ENCODE data around the gene PRSS12.

DNA sequence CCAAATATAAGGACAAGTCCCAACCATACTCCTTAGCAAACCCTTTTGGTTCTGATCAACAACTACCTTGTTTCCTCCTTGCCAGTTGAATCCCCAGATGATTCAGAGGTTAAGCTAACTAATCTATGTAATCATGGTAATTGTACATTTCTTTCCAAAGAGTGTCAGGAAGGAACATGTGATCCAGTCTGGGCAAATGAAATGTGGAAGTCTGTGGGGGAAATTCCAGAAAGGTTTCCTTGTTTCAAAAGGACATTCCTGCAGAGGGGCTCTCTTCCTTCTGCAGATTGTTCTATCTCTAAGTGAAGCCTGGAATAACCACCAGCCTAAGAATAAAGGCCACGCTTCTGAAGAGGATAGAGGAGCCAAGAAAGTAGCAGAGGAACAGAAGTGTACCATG, 7.0 kb downstream of the PRSS12 start:
- TF ChIP-seq, protein P1, sequence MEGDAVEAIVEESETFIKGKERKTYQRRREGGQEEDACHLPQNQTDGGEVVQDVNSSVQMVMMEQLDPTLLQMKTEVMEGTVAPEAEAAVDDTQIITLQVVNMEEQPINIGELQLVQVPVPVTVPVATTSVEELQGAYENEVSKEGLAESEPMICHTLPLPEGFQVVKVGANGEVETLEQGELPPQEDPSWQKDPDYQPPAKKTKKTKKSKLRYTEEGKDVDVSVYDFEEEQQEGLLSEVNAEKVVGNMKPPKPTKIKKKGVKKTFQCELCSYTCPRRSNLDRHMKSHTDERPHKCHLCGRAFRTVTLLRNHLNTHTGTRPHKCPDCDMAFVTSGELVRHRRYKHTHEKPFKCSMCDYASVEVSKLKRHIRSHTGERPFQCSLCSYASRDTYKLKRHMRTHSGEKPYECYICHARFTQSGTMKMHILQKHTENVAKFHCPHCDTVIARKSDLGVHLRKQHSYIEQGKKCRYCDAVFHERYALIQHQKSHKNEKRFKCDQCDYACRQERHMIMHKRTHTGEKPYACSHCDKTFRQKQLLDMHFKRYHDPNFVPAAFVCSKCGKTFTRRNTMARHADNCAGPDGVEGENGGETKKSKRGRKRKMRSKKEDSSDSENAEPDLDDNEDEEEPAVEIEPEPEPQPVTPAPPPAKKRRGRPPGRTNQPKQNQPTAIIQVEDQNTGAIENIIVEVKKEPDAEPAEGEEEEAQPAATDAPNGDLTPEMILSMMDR (IDR thresholded peaks at IDR 0.05): no peak
- TF ChIP-seq POLR2AphosphoS5 (IDR thresholded peaks at IDR 0.05; ENCODE audit: low read depth, low read length) (no peak), TCF7L2 (IDR thresholded peaks at IDR 0.05; ENCODE audit: low read depth, low read length) (no peak), SIN3A (IDR thresholded peaks at IDR 0.05; ENCODE audit: borderline replicate concordance, insufficient read depth, low read depth, low read length) (no peak)
- TF ChIP-seq, protein P2, sequence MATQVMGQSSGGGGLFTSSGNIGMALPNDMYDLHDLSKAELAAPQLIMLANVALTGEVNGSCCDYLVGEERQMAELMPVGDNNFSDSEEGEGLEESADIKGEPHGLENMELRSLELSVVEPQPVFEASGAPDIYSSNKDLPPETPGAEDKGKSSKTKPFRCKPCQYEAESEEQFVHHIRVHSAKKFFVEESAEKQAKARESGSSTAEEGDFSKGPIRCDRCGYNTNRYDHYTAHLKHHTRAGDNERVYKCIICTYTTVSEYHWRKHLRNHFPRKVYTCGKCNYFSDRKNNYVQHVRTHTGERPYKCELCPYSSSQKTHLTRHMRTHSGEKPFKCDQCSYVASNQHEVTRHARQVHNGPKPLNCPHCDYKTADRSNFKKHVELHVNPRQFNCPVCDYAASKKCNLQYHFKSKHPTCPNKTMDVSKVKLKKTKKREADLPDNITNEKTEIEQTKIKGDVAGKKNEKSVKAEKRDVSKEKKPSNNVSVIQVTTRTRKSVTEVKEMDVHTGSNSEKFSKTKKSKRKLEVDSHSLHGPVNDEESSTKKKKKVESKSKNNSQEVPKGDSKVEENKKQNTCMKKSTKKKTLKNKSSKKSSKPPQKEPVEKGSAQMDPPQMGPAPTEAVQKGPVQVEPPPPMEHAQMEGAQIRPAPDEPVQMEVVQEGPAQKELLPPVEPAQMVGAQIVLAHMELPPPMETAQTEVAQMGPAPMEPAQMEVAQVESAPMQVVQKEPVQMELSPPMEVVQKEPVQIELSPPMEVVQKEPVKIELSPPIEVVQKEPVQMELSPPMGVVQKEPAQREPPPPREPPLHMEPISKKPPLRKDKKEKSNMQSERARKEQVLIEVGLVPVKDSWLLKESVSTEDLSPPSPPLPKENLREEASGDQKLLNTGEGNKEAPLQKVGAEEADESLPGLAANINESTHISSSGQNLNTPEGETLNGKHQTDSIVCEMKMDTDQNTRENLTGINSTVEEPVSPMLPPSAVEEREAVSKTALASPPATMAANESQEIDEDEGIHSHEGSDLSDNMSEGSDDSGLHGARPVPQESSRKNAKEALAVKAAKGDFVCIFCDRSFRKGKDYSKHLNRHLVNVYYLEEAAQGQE (IDR thresholded peaks at IDR 0.05; ENCODE audit: insufficient read depth in 1 of 2, low read depth in 2 of 2, low read length in 1 of 2): no peak
